Muscle layer of colon (tissue), 2 donors: ENCODE results near the gene PYY.
"Not testable (repeated sequence)": the region's sequence is repeated elsewhere in the genome, so short reads cannot be mapped to it uniquely, and the experiment has no call there.

Experiments
- H3K27ac ChIP-seq: one replicate; pipeline ENCODE4 v1.7.0; 2013; ENCODE audit warnings: low read depth, mild to moderate bottlenecking, low read length, moderate library complexity
- H3K27me3 ChIP-seq, 2 donors: one replicate each; pipeline ENCODE4 v1.7.0; 2013; ENCODE audit warnings: low read length in 2 of 2, mild to moderate bottlenecking in 2 of 2; ENCODE audit not compliant: insufficient read depth in 2 of 2, control insufficient read depth in 1 of 2
- H3K36me3 ChIP-seq: one replicate; pipeline ENCODE4 v1.7.0; 2013; ENCODE audit warnings: mild to moderate bottlenecking, low read length; ENCODE audit not compliant: insufficient read depth
- H3K4me1 ChIP-seq: one replicate; pipeline ENCODE4 v1.7.0; 2013; ENCODE audit warnings: mild to moderate bottlenecking, low read length; ENCODE audit not compliant: insufficient read depth
- H3K4me3 ChIP-seq, 2 donors: one replicate each; pipeline ENCODE4 v1.7.0; 2013; ENCODE audit warnings: low read length in 2 of 2, low read depth in 1 of 2, mild to moderate bottlenecking in 1 of 2, moderate library complexity in 1 of 2
- H3K9ac ChIP-seq: one replicate; pipeline ENCODE4 v1.7.0; 2013; ENCODE audit warnings: low read length
- H3K9me3 ChIP-seq: one replicate; pipeline ENCODE4 v1.7.0; 2013; ENCODE audit warnings: mild to moderate bottlenecking, low read length
- donor health status: abdominal sarcoma.
- donor health status: Adenocarcinoma of cecum.

PYY gene

DNA sequence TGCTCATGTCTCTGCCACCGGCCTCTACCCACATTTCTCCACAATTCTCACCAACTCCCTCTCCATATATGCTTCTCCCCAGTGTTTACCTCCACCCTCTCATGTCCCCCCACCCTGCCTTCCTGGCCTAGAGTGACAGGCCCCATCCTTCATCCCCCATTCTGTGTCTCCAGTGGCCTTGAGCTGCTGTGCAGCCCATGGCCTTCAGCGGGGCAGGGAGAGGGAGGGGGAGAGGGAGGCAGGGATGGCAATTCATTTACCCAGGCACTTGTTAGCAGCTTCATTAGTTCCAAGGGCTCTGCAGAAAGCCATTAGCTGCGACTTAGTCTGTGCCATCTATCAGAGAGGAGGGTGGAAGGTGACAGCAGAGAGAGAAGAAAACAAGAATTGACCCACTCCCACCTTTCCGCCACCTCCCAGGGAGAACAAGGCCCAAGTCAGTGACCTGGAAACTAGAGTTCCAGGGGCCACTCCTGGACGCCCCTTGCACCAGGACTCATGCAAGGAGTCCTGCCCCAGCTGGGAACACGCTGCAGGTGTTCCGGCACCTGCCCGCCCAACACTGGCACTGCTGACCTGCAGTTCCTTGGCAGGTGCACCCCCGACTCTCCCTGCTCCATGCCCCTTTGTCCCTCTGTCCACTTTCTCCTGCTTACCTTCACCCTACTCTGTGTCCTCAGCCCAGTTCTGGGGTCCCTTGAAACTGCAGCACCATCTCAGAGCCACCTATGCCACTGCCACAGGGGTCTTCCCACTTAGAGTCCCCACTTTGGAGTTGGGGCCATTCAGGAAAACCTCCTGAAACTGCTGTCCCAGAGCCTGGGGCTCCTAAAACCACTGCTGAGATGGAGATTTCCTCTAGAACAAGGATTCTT, 23.5 kb upstream of the PYY start:
- no peaks in the 10 kb centered on the region for H3K9me3 ChIP-seq
- no peaks in the 10 kb centered on the region for H3K36me3 ChIP-seq
- peaks cover 8 to 14% of the 10 kb centered on the region in 2 donors for H3K27me3 ChIP-seq
- H3K4me1 ChIP-seq, result no peaks in the 10 kb centered on the region
- no peak overlapping the region for H3K27ac ChIP-seq
- H3K4me3 ChIP-seq, result no peak overlapping the region
- H3K9ac ChIP-seq, result no peak overlapping the region

DNA sequence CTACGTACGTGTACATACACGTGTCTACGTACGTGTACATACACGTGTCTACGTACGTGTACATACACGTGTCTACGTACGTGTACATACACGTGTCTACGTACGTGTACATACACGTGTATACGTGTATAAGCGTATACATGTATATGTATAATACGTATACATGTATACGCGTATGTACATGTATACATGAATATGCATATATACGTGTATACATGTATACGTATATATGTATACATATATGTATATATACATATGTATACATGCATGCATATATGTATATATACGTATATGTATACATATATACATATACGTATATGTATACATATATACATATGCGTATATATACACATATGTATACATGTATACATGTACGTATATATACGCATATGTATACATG, 22.2 kb upstream of the PYY start:
- H3K4me3 ChIP-seq, result no peak overlapping the region
- H3K36me3 ChIP-seq, result no peaks in the 10 kb centered on the region
- no peaks in the 10 kb centered on the region for H3K4me1 ChIP-seq
- H3K9ac ChIP-seq, result no peak overlapping the region
- H3K9me3 ChIP-seq, result no peaks in the 10 kb centered on the region
- no peak overlapping the region for H3K27ac ChIP-seq
- peaks cover 3 to 10% of the 10 kb centered on the region in 2 donors for H3K27me3 ChIP-seq

DNA sequence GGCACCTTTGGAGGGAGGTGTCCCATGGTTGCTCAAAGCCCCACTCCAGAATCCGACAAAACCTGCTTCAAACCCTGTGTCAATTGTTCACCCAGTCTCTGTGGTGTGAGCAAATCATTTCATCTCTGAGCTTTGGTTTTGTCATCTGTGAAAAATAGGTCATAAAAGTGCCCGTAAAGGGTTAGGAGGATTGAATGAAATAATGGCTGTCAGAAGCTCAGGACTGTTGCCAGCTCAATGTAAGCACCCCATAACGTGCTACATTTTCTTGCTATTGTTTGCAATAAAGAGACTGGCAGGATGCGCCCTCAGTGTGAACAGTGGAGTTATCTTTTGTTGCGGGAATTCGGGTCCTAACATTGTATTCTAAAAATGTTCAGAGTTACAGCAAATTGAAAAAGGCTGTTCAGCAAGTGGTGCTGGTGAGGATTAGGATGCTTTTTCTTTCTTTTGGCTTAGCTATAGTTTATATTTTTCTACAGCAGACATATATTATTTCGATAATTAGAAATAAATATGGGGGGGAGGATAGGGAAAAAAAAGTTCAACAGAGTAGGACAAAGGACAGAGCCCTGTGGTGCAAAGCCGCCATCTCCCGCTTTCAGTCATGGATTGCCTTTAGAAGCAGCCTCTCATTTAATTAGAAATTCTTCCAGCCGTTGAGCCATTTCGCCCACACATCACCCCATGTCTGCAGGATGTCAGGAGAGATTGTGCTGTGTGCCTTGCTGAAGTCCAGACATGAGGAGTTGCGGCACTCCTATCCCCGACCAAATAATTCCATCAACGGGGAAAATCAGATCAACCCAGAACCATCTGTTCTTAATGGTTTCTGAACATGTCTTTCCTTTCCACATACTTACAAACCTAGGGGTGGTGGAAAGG, 20.9 kb upstream of the PYY start:
- Histone ChIP-seq H3K9ac (no peak overlapping the region), H3K4me1 (no peaks in the 10 kb centered on the region), H3K4me3 (no peak overlapping the region), H3K27ac (no peak overlapping the region), H3K27me3 (peaks cover 3 to 10% of the 10 kb centered on the region in 2 donors), H3K36me3 (no peaks in the 10 kb centered on the region), H3K9me3 (no peaks in the 10 kb centered on the region)

DNA sequence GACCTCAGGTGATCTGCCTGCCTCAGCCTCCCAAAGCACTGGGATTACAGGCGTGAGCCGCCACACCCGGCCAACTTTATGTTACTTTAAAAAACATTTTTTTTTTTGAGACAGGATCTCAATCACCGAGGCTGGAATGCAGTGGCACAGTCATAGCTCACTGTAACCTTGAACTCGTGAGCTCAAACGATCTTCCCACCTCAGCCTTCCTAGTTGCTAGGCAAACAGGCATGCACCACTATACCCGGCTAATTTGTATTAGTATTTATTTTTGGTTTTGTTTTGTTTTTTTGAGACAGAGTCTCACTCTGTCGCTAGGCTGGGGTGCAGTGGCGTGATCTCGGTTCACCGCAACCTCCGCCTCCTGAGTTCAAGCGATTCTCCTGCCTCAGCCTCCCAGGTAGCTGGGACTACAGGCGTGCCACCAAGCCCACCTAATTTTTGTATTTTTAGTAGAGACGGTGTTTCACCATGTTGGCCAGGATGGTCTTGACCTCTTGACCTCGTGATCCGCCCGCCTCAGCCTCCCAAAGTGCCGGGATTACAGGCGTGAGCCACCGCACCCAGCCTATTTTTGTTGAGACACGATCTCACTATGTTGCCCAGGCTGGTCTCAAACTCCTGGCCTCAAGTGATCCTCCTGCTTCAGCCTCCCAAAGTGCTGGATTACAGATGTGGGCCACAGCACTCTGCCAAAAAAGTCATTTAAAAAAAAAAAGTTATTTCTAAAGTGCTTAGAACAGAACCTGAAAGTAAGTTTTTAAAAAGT, 18.9 kb upstream of the PYY start:
- not testable (repeated sequence) for H3K4me1 ChIP-seq, H3K27me3 ChIP-seq, H3K36me3 ChIP-seq, H3K4me3 ChIP-seq, H3K27ac ChIP-seq, H3K9ac ChIP-seq, H3K9me3 ChIP-seq

DNA sequence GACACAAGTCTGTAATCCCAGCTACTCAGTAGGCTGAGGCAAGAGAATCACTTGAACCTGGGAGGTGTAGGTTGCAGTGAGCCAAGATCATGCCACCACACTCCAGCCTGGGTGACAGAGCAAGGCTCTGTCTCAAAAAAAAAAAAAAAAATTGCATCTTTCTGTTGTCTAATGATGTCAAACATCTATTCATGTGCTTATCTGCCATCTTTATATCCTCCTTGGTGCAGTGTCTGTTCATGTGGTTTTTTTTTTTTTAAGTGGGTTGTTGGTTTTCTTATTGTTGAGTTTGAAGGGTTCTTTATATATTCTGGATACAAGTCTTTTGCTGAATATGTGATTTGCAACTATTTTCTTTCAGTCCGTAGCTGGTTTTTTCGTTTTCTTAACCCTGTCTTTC, 17.7 kb upstream of the PYY start:
- H3K27me3 ChIP-seq, H3K4me3 ChIP-seq, H3K4me1 ChIP-seq, H3K9ac ChIP-seq, H3K9me3 ChIP-seq, H3K27ac ChIP-seq, H3K36me3 ChIP-seq: not testable (repeated sequence)

DNA sequence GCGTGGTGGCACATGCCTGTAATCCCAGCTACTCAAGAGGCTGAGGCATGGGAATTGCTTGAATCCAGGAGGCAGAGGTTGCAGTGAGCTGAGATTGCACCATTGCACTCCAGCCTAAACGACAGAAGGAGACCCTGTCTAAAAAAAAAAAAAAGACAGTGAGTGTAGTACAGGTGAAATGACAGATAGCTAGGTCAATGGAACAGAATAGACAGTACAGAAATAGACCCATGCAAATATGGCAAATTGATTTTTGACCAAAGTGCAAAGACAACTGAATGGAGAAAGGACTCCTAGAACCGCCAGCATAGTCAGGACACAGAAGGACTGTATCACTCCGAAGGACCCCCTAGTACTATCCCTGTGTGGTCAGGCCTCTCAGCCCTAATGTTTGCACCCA, 16.6 kb upstream of the PYY start:
- Histone ChIP-seq H3K27me3 (peaks cover 3 to 10% of the 10 kb centered on the region in 2 donors), H3K36me3 (no peaks in the 10 kb centered on the region), H3K9ac (no peak overlapping the region), H3K4me1 (no peaks in the 10 kb centered on the region), H3K4me3 (no peak overlapping the region), H3K9me3 (no peaks in the 10 kb centered on the region), H3K27ac (no peak overlapping the region)

DNA sequence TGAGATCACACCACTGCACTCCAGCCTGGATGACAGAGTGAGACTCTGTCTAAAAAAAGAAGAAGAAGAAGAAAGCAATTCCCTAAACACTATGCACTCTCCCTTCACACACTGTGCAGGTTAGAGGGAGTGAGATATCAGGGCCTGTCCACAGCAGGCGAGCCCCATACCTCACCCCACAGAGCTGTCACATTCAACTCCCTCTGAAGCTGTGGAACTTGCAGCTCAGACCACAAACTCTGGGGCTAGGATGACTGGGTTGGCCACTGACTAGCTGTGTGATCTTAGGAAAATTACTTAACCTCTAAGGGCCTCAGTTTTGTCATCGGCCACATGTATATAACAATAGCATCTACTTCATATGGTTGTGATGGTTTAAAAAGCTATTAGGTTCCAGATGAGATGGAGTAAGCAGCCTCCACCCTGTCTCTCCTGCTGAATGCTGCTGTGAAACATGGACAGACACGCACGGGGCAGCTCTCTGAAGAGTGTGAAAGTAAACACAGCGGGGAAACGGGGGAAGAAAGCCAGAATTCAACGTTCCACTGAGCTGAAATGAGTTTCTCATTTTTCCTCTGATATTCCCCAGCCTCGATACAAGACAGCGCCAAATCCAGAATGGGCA, 13.6 kb upstream of the PYY start:
- Histone ChIP-seq H3K27ac (no peak overlapping the region), H3K4me3 (peak overlapping the region in 1 of 2 donors; percentile 14), H3K4me1 (no peaks in the 10 kb centered on the region), H3K36me3 (no peaks in the 10 kb centered on the region), H3K27me3 (no peaks in the 10 kb centered on the region), H3K9ac (no peak overlapping the region), H3K9me3 (no peaks in the 10 kb centered on the region)

DNA sequence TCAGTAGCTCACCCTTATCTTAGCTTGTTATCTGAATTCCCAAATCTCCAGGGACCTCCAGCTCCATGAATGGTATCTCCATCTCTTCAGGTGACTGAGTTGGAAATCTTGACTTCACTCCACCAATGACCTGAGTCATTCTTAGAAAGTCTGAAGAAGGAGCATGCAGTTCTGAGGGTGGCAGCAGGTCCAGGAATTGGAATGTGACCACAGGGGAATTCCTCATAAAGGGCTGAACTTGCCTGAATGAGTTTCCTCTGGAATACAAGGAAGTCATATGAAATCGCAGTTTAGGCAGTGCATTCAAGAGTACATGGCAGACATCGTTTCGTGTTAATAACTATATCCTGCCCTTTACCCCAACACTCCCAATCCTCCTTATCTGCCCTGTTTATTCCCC, 12.5 kb upstream of the PYY start:
- H3K9ac ChIP-seq, result no peak overlapping the region
- no peaks in the 10 kb centered on the region for H3K9me3 ChIP-seq
- no peak overlapping the region for H3K4me3 ChIP-seq
- H3K4me1 ChIP-seq, result no peaks in the 10 kb centered on the region
- H3K27me3 ChIP-seq, result no peaks in the 10 kb centered on the region
- H3K27ac ChIP-seq, result no peak overlapping the region
- H3K36me3 ChIP-seq, result no peaks in the 10 kb centered on the region

DNA sequence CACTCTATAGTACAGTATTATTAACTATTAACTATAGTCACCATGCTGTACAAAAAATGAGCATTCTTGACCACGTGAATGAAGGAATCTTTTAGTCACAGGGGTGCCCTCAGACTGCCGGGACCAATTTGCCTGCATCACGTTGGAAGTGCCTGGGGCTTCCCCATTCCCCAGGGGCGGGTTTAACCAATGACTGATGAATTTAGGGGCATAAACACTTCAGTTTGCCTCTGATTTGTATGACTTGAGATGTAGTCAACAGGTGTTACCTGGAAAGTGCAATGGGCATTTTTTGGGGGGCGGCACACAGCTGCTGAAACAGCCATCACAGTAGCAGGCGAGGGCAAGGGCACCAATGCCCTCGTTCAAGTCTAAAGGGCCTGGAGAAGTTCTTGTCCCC, 8.7 kb upstream of the PYY start:
- Histone ChIP-seq H3K27ac (no peak overlapping the region), H3K9ac (no peak overlapping the region), H3K4me3 (no peak overlapping the region), H3K36me3 (no peaks in the 10 kb centered on the region), H3K9me3 (no peaks in the 10 kb centered on the region), H3K4me1 (no peaks in the 10 kb centered on the region), H3K27me3 (no peaks in the 10 kb centered on the region)

DNA sequence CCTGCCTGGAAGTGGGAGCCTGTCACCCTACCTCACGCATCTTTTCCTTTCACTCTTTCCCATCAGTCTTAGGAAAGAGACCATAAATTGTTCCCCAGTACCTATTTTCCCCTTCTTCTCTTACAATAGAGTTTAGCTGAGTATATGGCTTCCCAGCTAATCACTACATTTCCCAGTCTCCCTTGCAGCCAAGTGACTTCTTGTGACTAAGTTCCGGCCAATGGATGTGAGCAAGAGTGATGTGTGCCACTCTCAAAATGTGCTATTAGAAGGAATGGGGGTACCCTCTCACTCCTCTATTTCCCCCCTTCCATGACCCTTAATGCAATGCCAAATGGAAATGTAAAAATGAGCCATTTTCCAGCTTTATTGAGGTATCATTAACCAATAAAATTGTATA, 8.2 kb upstream of the PYY start:
- no peaks in the 10 kb centered on the region for H3K9me3 ChIP-seq
- H3K36me3 ChIP-seq, result no peaks in the 10 kb centered on the region
- no peak overlapping the region for H3K27ac ChIP-seq
- no peak overlapping the region for H3K9ac ChIP-seq
- no peak overlapping the region for H3K4me3 ChIP-seq
- H3K27me3 ChIP-seq, result no peaks in the 10 kb centered on the region
- H3K4me1 ChIP-seq, result no peaks in the 10 kb centered on the region

DNA sequence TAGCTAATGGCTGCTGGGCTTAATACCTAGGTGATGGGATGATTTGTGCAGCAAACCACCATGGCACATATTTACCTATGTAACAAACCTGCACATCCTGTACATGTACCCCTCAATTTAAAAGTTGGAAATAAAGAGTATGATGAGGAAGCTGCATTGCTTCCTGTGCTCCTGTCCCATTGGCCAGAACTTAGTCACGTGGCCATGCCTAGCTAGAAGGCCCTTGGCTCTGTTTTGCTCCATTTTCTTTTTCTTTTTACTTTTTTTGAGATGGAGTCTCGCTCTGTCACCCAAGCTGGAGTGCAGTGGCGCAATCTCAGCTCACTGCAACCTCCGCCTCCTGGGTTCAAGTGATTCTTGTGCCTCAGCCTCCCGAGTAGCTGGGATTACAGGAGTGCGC, 7.6 kb upstream of the PYY start:
- H3K4me3 ChIP-seq, H3K36me3 ChIP-seq, H3K4me1 ChIP-seq, H3K9me3 ChIP-seq, H3K27ac ChIP-seq, H3K9ac ChIP-seq, H3K27me3 ChIP-seq: not testable (repeated sequence)
